Thyroid gland (tissue), 4 donors: Measurements from ENCODE around the gene CSRNP3.

ENCODE experiments used
- POLR2A ChIP-seq, 2 donors: fragments of 450-650 bp; IDR thresholded peaks; one replicate each; pipeline ENCODE4 v1.6.1; 2017; ENCODE audit warnings: antibody characterized with exemption in 2 of 2, mild to moderate bottlenecking in 2 of 2, moderate library complexity in 1 of 2
- TF ChIP-seq, protein P1 (sequence below), 6 experiments: fragments of 200-600 bp in 3 of 6; fragments of 450-650 bp in 3 of 6; sonication (generic) in 3 of 6; IDR thresholded peaks; one replicate each; pipeline ENCODE4 v1.5.1; 2016 to 2019; ENCODE audit warnings: antibody characterized with exemption in 6 of 6, mild to moderate bottlenecking in 2 of 6, inconsistent platforms in 1 of 6, moderate library complexity in 1 of 6

DNA sequence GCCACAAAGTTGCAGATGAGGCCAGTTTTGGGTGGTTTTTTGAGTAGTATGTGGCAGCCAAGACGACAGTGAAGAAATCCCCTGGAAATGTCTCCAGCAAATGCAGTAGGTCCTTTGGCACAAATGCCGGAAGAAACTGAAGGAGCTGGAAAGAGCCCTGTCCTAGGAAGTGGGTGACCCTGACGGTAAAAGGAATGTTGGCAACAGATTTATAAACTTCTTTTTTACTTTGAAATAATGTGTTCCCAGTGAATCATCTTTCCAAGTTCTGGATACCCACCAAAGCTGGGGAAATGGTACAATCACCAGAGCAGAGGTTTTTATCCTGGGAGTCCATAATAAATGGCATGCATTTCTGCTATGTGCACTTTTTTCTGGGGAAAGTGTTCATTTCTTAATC lies 112.9 kb downstream of the CSRNP3 start:
- TF ChIP-seq, protein P1, sequence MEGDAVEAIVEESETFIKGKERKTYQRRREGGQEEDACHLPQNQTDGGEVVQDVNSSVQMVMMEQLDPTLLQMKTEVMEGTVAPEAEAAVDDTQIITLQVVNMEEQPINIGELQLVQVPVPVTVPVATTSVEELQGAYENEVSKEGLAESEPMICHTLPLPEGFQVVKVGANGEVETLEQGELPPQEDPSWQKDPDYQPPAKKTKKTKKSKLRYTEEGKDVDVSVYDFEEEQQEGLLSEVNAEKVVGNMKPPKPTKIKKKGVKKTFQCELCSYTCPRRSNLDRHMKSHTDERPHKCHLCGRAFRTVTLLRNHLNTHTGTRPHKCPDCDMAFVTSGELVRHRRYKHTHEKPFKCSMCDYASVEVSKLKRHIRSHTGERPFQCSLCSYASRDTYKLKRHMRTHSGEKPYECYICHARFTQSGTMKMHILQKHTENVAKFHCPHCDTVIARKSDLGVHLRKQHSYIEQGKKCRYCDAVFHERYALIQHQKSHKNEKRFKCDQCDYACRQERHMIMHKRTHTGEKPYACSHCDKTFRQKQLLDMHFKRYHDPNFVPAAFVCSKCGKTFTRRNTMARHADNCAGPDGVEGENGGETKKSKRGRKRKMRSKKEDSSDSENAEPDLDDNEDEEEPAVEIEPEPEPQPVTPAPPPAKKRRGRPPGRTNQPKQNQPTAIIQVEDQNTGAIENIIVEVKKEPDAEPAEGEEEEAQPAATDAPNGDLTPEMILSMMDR (IDR thresholded peaks at IDR 0.05), result no peak
- no peak for TF ChIP-seq POLR2A (IDR thresholded peaks at IDR 0.05)
